NB4 (cell line): ENCODE data around the gene CDH16.

Source experiments
- CTCF ChIP-seq: IDR thresholded peaks from one replicate; pipeline ENCODE4 v1.5.1; 2012; ENCODE audit warnings: low read depth, low read length
- MAX ChIP-seq: IDR thresholded peaks from 2 replicates; pipeline ENCODE4 v1.6.1; 2011; ENCODE audit warnings: low read depth, low read length
- MYC ChIP-seq: IDR thresholded peaks from 2 replicates; pipeline ENCODE4 v1.6.1; 2011; ENCODE audit warnings: low read depth, low read length
- POLR2A ChIP-seq: IDR thresholded peaks from 2 replicates; pipeline ENCODE4 v1.6.1; 2011; ENCODE audit warnings: mild to moderate bottlenecking; ENCODE audit not compliant: insufficient read length; ENCODE audit errors: extremely low read depth

- TF ChIP-seq MYC (no peak), CTCF (peak; percentile 91), POLR2A (no peak), MAX (peak; percentile 36; the same call in 1 of the 2 replicates)
Measured at GRCh38 chr16:66947302-66948065, 28.8 kb upstream of the CDH16 start.
